ENCODE measurements around the gene LRRC1. TPM values are rescaled to one million over a fixed set of nuclear protein-coding genes. Genes with fewer than 3 reads are reported as not detected.

LRRC1 gene
- total and polyA plus RNA-seq, 2 of the 8 experiments (the other 6 are each of a cell fraction or from before 2014, with no cell fraction given) = 6.7 to 15.9 TPM

DNA sequence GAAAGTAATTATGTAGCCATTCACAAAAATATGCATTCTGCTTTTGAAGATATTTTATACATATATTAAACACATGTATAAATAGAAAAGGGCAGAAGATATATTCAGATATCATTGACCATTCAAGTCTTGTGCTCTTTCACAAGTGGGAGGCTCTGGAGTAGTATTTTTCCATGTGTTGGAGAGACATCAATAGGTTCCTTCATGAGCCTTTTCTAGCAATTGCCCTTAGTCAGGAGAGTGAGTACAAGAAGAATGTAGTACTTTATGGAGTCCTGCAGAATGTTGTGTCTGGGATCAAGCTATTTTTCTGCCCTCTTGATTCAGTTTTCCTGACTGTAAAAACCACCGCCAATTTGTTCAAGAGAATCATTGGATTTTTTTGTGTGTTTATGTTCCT is 117.9 kb downstream of the LRRC1 start:
- no peak overlapping the region for H3K9ac ChIP-seq (replicated peaks in 1 of 4; ENCODE audit: extremely low read depth in 1 of 4, low read depth in 3 of 4, low read length in 3 of 4)
- no peak overlapping the region for H3K27ac ChIP-seq (ENCODE audit: low read depth, low read length)
- no peak for DNase-seq (ENCODE audit: low read depth in 1 of 2, low spot score in 2 of 2)
- H4K91ac ChIP-seq (replicated peaks; ENCODE audit: insufficient read length, low read length) = no peak overlapping the region
- H2BK15ac ChIP-seq (ENCODE audit: low read length) = no peak overlapping the region
- no peaks in the 10 kb centered on the region for H3K79me1 ChIP-seq (ENCODE audit: low read depth, low read length)
- H3K23ac ChIP-seq (ENCODE audit: insufficient read length) = no peak overlapping the region
- peaks cover 0 to 4% (median 2%) of the 10 kb centered on the region in 4 experiments; a peak in 1 of 7 replicates for H3K4me1 ChIP-seq (replicated peaks in 1 of 4; ENCODE audit: control insufficient read depth in 3 of 4, insufficient read depth in 4 of 4, low read length in 3 of 4)
- H3K4me2 ChIP-seq (ENCODE audit: insufficient read depth in 1 of 2, low read depth in 2 of 2, low read length in 2 of 2) = no peak overlapping the region
- H3K56ac ChIP-seq (replicated peaks; ENCODE audit: insufficient read length, low read depth, low read length) = no peak overlapping the region
- no peak overlapping the region for H3K14ac ChIP-seq (ENCODE audit: insufficient read length)
- CTCF ChIA-PET (ENCODE audit: partially characterized antibody) = interaction anchor here (2.1 kb wide), 1 partner anchor 9 kb away, joined by 5 read pairs; no protein-coding TSS in a partner anchor
- H2BK12ac ChIP-seq (ENCODE audit: low read depth, low read length) = no peak overlapping the region
- no peak overlapping the region for H4K5ac ChIP-seq (ENCODE audit: insufficient read length, low read depth, low read length)
- H2AFZ ChIP-seq (ENCODE audit: low read length) = no peak overlapping the region
- H3K9me3 ChIP-seq (ENCODE audit: insufficient read depth in 2 of 2, low read depth in 1 of 2, low read length in 1 of 2) = no peaks in the 10 kb centered on the region
- no peaks in the 10 kb centered on the region for H3K23me2 ChIP-seq (ENCODE audit: low read depth, low read length)
- WGBS, 2 experiments (ENCODE audit: extremely low coverage in 1 of 2, insufficient coverage in 1 of 2, insufficient read length in 1 of 2, insufficient replicate concordance in 2 of 2, low coverage in 1 of 2, low lambda C conversion rate in 2 of 2, missing lambda C conversion rate in 1 of 2) = 94% methylated on average over 1 of the region's 1 CpG; no CpG with 5 or more reads in 1 of the 2 experiments
- no peak overlapping the region for H3K18ac ChIP-seq (ENCODE audit: extremely low read depth, low read length)
- H2BK20ac ChIP-seq (ENCODE audit: low read length) = no peak overlapping the region
- FAIRE-seq = no peak
- H3K79me2 ChIP-seq (ENCODE audit: control insufficient read depth in 1 of 2, insufficient read depth in 2 of 2, low read length in 2 of 2) = no peaks in the 10 kb centered on the region
- H2AK5ac ChIP-seq (ENCODE audit: low read depth, low read length) = no peak overlapping the region
- POLR2A ChIA-PET (ENCODE audit: partially characterized antibody) = no interaction called here
- no peaks in the 10 kb centered on the region for H4K20me1 ChIP-seq (replicated peaks in 1 of 2; ENCODE audit: control insufficient read depth in 1 of 2, insufficient read depth in 2 of 2, low read length in 2 of 2)
- no peaks in the 10 kb centered on the region; a peak in 1 of 8 replicates for H3K36me3 ChIP-seq (ENCODE audit: control insufficient read depth in 2 of 4, insufficient read depth in 4 of 4, low read length in 3 of 4)
- no peak overlapping the region for H2BK5ac ChIP-seq (ENCODE audit: low read depth, low read length)
- H2BK120ac ChIP-seq (replicated peaks; ENCODE audit: low read depth, low read length) = no peak overlapping the region
- H3K4ac ChIP-seq (replicated peaks; ENCODE audit: insufficient read length, low read depth, low read length) = no peak overlapping the region
- H3K4me3 ChIP-seq (ENCODE audit: extremely low read depth in 1 of 4, insufficient read depth in 2 of 4, low read depth in 3 of 4, low read length in 4 of 4) = no peak overlapping the region
- H3K27me3 ChIP-seq (replicated peaks in 1 of 4; ENCODE audit: control insufficient read depth in 3 of 4, extremely low read depth in 1 of 4, insufficient read depth in 3 of 4, low read length in 3 of 4) = no peaks in the 10 kb centered on the region
- H4K8ac ChIP-seq (ENCODE audit: extremely low read depth, insufficient read depth, low read length) = no peak overlapping the region
- no peak for TF ChIP-seq SIN3A (conservative IDR thresholded peaks at IDR 0.05 in 1 of 2, IDR thresholded peaks at IDR 0.05 in 1 of 2; ENCODE audit: low read depth in 1 of 2, low read length in 2 of 2)
- TF ChIP-seq TBP (IDR thresholded peaks at IDR 0.05; ENCODE audit: low read depth, low read length) = no peak
- TF ChIP-seq RNF2 (IDR thresholded peaks at IDR 0.05; ENCODE audit: borderline replicate concordance, low read depth, low read length, missing control alignments, poor library complexity, severe bottlenecking) = no peak
- no peak for TF ChIP-seq NRF1 (IDR thresholded peaks at IDR 0.05; ENCODE audit: low read depth, low read length)
- TF ChIP-seq MAFK (IDR thresholded peaks at IDR 0.05; ENCODE audit: low read depth, low read length) = no peak
- no peak for TF ChIP-seq SP1 (IDR thresholded peaks at IDR 0.05; ENCODE audit: low read depth, low read length)
- TF ChIP-seq PHF8 (conservative IDR thresholded peaks at IDR 0.05; ENCODE audit: low read depth, low read length) = no peak
- TF ChIP-seq TAF7 (optimal IDR thresholded peaks at IDR 0.05; ENCODE audit: borderline replicate concordance, low read depth, low read length) = no peak
